HG03039 (cell line): ENCODE results near the gene PLCB1.
A peak's percentile ranks its signal among the peaks of the same experiment; 100 is the strongest.

Experiments
- ATAC-seq: cut with Tn5 transposase; IDR thresholded peaks from one replicate; pipeline ENCODE4 v1.9.1; 2021; ENCODE audit warnings: mild to moderate bottlenecking, moderate library complexity; ENCODE audit not compliant: unreplicated experiment

Gene PLCB1

GRCh38 chr20:8744228-8744844 lies 612.3 kb downstream of the PLCB1 start:
- no peak for ATAC-seq

- no peak for ATAC-seq
Observed at GRCh38 chr20:8749101-8749500, 617.0 kb downstream of the PLCB1 start.

- no peak for ATAC-seq
Observed at GRCh38 chr20:8749986-8750385, 617.9 kb downstream of the PLCB1 start.

GRCh38 chr20:8755340-8756118 lies 623.5 kb downstream of the PLCB1 start:
- no peak for ATAC-seq

GRCh38 chr20:8756410-8756809 lies 624.3 kb downstream of the PLCB1 start:
- no peak for ATAC-seq

- ATAC-seq, result no peak
Observed at GRCh38 chr20:8757146-8757545, 625.1 kb downstream of the PLCB1 start.

- no peak for ATAC-seq
Observed at GRCh38 chr20:8764344-8764962, 632.4 kb downstream of the PLCB1 start.

GRCh38 chr20:8766868-8767390 lies 634.9 kb downstream of the PLCB1 start:
- ATAC-seq, result no peak

- no peak for ATAC-seq
Observed at GRCh38 chr20:8774412-8774811, 642.3 kb downstream of the PLCB1 start.

- ATAC-seq, result no peak
Observed at GRCh38 chr20:8777911-8778310, 645.8 kb downstream of the PLCB1 start.

GRCh38 chr20:8778387-8778786 lies 646.3 kb downstream of the PLCB1 start:
- ATAC-seq, result no peak

- ATAC-seq, result no peak
Observed at GRCh38 chr20:8780915-8781314, 648.8 kb downstream of the PLCB1 start.

- ATAC-seq, result no peak
Observed at GRCh38 chr20:8782804-8783203, 650.7 kb downstream of the PLCB1 start.

- ATAC-seq, result no peak
Observed at GRCh38 chr20:8783734-8784133, 651.7 kb downstream of the PLCB1 start.

- no peak for ATAC-seq
Observed at GRCh38 chr20:8786383-8786782, 654.3 kb downstream of the PLCB1 start.

GRCh38 chr20:8787090-8787489 lies 655.0 kb downstream of the PLCB1 start:
- no peak for ATAC-seq

GRCh38 chr20:8788275-8788674 lies 656.2 kb downstream of the PLCB1 start:
- ATAC-seq, result no peak

GRCh38 chr20:8788831-8789230 lies 656.8 kb downstream of the PLCB1 start:
- ATAC-seq, result no peak

- ATAC-seq, result peak; percentile 71
Observed at GRCh38 chr20:8790442-8791074, 658.5 kb downstream of the PLCB1 start.

GRCh38 chr20:8795404-8795803 lies 663.3 kb downstream of the PLCB1 start:
- no peak for ATAC-seq

GRCh38 chr20:8796088-8796660 lies 664.1 kb downstream of the PLCB1 start:
- ATAC-seq, result no peak
